Renal cortical epithelial cell (primary cell): ENCODE measurements around the gene SH2D6. TPM values are rescaled to one million over a fixed set of nuclear protein-coding genes. Genes with fewer than 3 reads are reported as not detected.
"Not testable (repeated sequence)": the region's sequence is repeated elsewhere in the genome, so short reads cannot be mapped to it uniquely, and the experiment has no call there.

Experiments
- DNase-seq: peaks from one replicate; pipeline ENCODE4 v3.0.0-alpha.2; 2011; ENCODE audit warnings: low read depth
- total RNA-seq: library from RNA; depleted of rRNA; stranded (reverse); fragments of >200 nt; gene quantifications from 2 replicates; pipeline ENCODE4 v1.2.3, GENCODE V29; 2014

The SH2D6 gene
- total RNA-seq, 1 donor from 2014 or later = 0.40 TPM

DNA sequence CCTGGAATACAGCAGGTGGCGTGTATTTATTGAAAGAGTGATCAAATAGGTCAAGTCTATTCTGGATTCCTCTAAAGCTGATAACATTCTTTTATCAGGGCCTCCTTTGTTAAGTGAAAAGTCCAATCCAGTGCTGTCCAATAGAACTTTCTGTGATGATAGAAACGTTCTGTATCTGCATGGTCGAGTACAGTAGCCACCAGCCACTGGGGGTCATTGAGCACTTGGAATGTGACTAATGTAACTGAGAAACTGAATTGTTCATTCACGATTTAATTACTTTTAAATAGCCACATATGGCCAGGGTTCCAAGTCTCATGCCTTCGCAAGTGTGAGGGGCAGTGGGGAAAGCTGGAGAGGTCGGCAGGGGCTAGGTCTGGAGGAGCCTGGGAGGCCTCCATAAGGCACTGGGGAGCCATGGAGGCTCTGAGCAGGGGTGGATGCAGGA lies 20.5 kb downstream of the SH2D6 start:
- peak; percentile 76 for DNase-seq

DNA sequence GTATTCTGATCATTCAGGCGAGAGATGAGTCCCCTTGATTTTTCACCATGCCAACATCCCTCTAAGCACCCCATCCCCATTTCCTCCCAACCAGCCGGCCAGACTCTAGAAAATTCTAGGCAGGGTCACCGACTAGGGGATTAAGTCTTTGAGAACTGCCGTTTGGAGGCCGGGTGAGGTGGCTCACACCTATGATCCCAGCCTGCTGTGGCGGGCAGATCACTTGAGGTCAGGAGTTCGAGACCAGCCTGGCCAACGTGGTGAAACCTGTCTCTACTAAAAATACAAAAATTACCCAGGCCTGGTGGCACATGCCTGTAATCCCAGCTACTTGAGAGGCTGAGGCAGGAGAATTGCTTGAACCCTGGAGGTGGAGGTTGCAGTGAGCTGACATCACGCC lies 21.1 kb downstream of the SH2D6 start:
- DNase-seq = not testable (repeated sequence)

DNA sequence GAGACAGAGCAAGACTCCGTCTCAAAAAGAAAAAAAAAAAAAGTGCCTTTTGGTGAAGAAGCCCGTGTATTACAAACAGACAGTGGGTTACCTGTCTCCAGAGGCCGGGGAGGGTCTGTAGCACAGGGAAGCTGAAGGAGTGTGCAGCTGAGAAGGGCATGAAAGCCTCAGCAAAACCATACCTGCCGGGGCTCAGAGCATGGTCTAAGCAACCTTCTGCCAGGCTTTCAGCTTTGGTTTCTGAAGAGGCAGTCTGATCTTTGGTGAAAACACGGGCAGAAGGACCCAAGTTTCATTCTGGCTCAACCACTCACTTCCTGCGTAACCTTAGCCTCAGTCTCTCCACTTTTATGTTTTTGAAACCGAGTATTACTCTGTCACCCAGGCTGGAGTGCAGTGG lies 21.5 kb downstream of the SH2D6 start:
- DNase-seq = no peak

DNA sequence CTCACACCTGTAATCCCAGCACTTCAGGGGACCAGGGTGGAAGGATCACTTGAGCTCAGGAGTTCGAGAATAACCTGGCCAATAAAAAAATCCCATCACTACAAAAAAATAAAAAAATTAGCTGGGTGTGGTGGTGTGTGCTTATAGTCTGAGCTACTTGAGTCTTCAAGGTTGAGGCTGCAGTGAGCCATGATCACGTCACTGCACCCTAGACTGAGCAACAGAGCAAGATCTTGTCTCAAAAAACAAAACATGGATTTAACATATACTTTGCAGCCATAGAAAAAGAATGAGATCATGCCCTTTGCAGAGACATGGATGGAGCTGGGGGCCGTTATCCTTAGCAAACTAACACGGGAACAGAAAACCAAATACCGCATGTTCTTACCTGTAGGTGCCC lies 22.2 kb downstream of the SH2D6 start:
- DNase-seq = no peak

DNA sequence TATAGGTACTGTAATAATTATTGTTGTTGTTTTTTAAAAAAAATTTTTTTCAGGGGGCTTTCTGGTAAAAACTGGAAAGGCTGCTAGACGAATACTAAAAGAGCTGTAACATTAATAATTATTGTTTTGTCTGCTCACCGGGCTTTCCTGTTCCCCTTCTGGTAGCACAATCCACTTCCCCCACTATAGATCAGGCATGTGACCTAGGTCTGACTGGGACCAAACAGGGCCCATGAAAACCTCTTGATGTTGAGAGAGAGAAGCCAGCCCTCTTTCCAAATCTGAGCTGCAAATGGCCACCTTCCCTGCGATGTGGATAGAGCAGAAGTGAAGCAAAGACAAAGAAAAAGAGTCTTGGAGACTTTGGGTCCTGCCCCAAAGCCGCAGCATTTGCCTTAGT lies 23.4 kb downstream of the SH2D6 start:
- no peak for DNase-seq

DNA sequence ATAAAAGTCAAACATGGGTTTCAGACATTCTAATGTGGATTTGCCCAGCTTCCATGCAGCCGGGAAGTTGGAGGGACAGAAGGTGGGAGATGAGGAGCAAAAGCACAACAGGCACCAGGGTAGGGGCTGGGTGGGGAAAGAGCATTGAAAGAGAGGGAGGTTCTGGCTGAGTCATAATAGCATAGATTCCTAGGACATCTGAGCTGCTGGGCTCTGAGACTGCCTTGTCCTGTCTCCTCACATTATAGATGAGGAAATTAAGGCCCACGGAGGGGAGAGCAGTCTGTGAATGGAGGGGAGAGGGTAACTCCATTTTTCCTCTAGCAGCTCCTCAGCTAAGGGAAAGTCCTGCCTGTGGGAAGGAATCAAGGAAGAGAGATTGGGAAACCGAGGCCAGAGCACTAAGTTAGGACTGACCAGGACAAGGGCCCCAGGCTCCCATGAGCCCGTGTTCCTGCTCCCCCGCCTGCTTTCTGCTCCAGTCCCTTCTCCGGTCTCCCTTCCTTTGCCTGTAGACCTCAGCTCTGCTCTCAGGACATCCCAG lies 26.2 kb downstream of the SH2D6 start:
- no peak for DNase-seq

DNA sequence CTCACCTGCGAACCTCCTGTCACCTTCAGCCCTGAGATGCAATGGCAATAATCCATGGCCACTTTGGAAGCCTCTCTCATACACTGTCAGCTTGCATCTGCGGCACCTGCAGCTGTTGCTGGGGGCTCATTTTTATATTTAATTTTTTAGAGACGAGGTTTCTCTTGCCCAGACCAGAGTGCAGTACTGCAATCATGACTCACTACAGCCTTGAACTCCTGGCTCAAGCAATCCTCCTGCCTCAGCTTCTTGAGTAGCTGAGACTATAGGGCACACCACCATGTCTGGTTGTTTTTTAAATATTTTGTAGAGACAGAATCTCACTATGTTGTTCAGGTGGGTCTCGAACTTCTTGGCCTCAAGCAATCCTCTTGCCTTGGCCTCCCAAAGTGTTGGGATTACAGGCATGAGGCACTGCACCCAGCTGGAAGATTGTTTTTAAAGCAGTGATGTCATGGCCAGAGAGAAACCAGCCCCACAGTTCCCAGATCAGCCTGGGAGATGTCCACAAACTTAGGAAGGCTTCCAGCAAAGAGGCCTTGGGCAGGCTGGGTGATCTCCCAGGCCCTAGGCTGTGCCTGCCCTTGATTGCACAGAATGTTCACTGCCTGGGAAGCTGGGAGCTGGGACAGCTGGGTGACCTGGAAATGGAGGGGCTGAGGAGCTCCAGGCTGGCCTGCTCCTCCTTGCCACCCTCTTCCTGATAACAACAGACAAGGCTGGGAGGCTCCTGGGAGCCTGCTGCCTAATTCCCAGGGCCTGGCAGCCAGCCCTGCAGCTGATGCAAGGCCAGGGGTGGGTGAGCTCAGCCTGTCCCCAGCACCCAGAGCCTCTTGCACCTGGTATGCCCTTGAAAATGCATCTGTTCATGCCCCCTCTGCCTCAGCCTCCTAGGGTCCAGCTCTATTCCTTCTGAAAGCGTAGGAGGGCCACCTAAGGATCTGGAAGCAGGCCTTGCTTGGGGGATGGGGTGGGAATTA lies 27.1 kb downstream of the SH2D6 start:
- peak; percentile 40 for DNase-seq

DNA sequence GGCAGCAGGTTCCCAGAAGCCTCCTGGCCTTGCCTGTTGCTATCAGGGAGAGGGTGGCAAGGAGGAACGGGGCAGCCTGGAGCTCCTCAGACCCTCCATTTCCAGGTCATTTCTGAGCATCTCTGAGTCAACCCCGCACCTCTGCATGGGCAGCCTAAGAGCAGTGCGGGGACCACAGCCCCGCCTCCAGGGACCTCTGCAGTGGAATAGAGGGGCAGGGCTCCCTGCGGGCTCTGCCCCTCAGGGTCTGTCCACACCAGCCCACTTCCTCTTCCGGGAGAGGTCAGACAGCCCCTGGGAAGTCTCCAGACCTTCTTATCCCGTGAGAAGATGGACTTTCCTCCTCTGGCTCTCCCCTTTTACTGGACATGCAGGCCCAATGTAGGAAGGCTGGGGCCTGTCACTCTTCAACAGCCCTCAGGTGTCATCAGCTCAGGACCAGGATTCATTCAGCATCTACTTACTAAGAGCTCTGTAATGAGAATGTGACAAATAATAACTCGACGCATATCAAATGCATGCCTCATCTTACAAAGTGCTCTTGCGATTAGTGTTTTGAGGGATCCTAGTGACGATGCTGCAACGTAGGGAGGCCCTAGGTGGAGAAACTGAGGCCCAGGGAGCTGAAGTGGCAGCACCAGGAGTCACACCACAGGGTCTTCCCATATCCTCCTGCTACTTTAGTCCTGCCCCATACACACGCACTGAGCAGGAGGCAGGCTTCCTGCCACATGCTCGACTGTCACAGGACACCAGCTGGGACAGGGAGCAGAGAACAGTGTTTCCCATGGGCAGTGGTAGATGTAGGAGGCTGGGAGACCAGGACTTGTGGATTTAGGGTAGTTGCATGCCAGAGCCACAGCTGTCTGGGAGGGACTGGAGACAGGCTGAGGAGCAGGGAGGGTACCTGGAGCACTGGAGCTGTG lies 28.0 kb downstream of the SH2D6 start:
- DNase-seq = no peak

DNA sequence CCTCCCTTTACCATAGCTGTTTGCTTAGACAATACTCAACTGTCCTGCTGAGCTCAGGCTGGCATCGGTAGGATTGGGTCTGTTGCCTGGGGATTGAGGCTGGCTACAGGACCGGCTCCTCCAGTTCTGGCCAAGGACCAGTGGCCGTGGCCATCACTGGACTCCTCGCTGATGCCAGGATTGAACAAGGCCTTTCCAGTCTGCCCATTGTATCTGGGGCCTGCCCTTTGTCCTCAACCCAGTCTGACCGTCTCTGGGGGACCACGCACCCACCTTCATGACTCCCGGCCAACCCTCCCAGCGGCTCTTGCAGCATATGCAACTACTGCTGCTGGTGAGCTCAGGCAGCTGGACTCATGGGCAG lies 28.7 kb downstream of the SH2D6 start:
- no peak for DNase-seq

DNA sequence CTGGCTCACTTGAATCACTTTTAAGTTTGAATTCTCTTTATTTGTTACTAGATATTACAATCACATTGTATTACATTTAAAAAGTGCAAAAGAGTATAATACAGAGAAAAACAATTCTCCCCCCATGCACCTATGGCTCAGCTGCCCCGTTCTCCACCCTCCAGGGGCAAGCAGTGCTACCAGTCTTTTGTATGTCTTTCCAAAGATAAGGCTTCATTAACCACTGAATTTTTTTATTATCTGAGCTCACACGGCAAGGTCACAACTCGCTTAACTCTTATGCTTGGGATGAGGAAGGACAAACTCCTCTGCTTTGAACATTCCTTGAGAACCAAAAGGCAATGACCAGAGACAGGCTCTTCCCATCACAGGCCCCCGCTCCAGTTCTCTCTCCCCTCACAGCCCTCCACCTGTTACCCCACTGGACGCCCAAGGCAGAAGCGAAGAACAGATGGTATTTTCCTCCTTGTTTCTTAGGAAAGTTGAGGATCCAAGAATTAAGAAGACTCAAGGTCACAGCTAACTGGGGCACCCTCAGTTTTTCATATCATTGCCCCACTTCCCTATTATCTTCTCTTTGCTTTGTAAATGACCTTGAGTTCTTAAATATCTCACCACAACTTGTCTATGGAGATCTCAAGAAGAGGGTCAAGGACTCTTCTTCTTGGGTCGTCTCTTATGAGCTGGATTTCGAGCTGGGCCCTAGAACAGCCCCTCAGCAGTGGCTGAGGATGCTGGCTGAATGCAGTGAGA lies 30.1 kb downstream of the SH2D6 start:
- no peak for DNase-seq

DNA sequence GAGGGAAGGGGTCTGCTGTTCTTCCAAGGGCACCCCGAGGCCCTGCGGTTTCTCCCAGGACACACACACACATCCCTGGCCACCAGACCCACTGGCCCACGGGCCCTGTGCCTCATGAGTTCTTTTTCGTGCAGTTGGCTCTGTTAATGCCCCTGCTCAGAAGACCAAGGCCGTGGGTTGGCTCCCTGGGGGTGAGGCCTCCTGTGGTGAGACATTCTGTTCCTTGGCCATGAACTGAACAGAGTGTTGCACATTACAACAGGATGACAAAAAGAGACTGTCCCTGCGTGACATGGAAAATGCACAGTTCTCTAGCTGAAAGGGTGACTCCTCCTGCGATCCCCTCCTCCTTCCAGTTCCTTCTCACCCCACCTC lies 30.7 kb downstream of the SH2D6 start:
- DNase-seq = no peak

DNA sequence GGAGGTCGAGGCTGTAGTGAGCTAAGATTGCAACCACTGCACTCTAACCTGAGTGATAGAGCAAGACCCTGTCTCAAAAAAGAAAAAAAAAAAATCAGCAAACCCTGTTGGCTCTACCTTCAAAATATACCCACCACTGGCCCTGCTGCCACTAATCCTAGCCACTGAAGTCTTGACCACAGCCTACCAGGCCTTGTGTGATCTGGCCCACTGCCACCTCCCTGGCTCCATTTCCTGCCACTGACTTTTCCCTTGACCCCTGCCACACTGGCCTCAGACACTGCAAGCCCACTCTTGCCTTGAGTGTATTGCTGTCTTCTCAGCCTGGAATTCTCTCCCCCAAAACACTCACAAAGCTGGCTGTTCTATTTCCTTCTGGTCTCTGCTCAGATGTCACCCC lies 33.7 kb downstream of the SH2D6 start:
- DNase-seq = no peak

DNA sequence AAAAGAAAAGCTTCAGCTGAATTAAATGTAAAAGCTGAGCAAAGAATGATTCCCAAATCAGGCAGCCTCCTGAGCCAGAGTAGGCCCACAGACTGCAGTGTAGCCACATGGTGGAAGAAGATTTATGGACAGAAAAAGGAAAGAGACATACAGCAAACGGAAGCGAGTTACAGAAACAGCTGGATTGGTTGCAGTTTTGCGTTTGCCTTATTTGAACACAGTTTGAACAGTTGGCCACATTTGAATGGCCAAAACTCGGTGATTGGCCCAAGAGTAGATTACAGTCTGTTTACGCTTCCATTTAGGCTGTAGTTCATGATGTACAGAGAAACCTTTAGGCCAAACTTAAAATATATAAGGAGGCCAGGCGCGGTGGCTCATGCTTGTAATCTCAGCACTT lies 35.1 kb downstream of the SH2D6 start:
- no peak for DNase-seq

DNA sequence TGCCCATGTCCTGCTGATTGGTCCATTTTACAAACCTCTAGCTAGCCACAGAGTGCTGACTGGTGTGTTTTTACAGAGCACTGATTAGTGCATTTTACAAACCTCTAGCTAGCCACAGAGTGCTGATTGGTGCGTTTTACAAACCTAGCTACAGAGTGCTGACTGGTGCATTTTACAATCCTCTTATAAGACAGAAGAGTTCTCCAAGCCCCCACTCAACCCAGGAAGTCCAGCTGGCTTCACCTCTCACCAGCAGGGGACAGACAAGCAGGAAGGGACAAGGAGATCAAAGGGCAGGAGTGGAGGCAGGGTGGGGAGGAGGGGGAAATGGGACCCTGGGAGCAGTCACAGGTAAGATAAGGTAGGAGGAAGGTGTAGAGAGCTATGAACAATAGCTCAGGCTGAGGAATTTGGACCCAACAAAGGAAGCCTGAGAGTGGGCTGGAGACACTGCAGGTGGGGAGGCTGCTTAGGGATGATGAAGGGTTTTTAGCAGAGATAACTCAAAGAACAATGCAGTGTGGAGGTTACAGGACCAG lies 37.1 kb downstream of the SH2D6 start:
- no peak for DNase-seq

DNA sequence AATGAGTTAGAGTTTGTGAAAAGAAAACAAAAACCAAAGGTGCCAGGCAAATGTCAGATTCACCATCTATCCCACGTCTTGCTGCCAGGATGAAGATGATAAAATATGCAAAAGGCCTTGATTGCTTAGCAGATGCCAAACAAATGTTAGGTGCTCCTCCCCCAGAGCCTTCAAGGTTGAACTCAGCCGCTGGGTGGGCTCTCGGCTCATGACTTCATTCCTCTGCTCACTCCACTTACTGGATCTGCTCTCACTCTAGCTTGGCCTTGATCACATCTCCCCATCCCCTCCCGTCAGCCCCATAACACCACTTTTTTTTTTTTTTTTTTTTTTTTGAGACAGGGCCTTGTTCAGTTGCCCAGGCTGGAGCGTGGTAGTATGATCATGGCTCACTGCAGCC lies 38.5 kb downstream of the SH2D6 start:
- DNase-seq = no peak

DNA sequence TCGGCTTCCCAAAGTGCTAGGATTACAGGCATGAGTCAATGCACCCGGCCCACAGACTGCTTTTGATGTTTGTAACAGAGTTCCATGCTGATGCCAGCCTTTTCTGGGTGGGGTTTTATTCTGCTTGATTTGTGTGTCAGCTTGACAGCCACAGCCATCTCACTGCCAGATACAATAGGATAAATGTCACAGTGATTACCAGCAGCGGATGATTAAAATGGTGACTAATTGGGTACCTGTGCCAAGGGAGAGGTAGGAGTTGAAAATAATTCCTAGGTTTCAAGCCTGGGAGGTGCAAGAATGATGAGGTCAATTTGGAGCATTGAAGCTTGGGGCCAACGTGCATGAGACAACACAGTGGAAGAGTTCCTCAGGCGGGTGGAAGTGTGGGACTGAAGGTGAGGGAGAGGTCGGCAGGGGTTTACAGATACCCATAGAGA lies 39.4 kb downstream of the SH2D6 start:
- peak; percentile 64 for DNase-seq

DNA sequence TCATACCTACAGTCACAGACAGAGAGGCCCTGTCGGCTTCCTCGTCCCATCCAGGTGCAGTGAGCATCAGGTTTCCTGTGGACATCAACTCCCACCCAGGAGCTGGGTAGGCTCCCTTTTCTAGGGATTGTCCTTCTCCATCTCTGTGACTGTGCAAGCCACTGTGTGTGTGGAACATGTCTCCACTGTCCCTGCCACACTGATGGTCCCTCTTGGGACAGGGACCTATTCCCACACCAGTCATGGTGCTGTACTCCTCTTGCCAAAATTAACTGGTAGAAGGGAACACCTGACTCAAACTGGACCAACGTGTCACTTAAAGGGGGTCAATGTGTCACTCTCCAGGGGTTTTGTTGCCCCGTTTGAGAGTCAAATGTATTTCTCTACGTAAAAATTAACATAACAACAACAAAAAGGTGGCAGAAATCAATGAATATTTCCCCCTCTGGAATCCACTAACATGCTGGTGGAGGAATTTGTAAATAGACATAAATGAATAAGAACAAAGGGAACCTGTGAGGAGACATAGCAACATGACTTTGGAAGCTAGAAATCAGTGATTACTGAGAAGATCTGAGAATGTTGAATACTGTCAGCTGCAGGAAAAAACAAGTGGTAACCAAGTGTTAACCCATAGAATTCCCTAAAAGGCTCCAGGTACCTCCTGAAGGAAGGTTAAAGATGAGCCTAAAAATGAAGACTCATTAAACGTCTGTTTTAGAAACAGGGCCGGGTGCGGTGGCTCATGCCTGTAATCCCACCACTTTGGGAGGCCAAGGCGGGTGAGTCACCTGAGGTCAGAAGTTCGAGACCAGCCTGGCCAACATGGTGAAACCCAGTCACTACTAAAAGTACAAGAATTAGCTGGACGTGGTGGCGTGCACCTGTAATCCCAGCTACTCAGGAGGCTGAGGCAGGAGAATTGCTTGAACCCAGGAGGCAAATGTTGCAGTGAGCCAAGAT lies 40.4 kb downstream of the SH2D6 start:
- DNase-seq = no peak

DNA sequence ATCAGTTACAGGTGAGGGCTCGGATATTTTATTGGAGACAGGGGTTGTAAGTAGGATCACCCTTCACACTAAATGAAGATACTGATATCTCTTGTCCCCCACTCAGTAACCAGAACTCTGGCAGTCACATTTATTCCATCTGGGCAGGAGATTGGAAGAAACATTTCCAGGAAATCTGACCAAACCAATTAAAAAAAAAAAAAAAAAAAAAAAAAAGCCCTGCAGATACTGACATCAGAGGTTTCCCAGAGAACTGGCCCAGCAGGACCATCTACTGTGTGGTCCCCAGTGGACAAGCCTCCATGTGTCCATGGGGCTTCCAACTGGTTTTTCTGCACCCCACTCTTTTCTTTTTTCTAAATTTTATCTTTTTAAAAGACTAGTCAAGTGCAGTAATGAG lies 41.3 kb downstream of the SH2D6 start:
- no peak for DNase-seq

DNA sequence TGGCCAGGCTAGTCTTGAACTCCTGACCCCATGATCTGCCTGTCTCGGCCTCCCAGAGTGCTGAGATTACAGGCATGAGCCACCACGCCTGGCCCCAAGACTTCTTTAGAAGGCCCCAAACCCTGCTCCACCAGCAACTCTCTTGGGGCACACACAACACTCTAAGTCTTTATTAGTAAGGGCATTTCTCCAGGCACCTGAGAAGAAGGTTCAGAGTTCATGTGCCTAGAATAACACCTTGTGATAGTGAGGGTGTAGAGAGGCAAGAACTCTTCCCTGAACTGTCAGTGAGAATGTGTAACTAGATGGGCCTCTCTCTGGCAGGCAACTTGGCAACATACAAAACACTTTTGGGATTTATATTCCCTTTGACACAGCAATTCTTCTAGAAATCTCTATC lies 43.8 kb downstream of the SH2D6 start:
- no peak for DNase-seq

DNA sequence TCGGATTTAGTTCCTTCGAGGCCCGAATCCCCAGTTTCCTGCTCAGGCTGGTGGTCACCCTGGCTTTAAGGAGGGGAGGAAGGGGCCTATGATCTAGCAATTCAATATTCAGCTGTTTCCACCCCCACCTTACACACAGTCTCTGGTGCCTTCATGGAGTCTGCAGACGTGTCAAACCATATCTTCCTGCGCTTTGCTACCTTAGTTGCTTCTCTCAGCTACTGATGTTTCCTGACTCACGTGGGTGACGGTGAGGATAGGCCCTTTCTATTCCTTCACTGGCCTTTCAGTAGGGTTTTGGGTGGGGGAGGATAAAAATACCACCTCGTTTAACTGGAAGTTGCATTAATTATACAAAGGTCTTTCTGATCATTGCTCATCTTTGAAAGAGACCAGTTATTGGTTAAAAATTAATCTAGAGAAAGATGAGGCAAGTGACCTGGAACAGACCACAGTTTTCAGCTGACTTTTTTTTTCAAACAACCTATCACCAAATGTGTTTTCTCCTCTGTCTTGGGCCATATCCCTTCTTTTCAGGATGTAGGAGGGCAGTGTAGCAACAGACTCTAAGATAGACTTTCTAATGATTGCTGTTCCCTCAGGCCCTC lies 49.7 kb downstream of the SH2D6 start:
- DNase-seq = peak; percentile 92
